SKM-1 treated with dmso at 0.1 percent for 144 hours (cell line): ENCODE results near the gene LGALS3BP.

Experiments
- DNase-seq: peaks from one replicate; lab custom pipeline; 2025; ENCODE audit not compliant: unreplicated experiment; lab: John Stamatoyannopoulos, UW

LGALS3BP gene

DNA sequence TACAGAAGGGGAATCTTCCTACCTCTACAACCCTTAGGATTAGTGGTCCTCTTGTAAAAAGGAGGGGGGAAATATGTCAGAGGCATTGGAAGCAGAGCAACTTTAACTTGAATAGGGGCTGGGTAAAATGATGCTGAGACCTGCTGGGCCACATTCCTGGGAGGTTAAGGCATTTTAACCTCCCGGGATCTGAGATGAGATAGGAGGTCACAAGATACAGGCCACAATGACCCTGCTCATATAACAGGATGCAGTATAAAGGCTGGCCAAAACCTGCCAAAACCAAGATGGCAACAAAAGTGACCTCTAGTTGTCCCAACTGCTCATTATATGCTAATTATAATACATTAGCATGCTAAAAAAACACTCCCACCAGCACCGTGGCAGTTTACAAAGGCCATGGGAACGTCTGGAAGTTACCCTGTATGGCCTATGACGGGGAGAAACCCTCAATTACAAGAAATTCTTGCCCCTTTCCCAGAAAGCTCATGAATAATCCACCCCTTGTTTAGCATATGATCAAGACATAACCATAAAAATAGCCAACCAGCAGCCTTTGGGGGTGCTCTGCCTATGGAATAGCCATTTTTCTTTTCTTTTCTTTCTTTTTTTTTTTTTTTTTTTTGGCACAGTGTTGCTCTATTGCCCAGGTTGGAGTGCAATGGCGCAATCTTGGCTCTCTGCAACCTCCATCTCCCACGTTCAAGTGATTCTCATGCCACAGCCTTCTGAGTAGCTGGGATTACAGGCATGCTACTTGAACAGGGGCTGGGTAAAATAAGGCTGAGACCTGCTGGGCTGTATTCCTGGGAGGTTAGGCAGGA lies 38.0 kb upstream of the LGALS3BP start:
- no peak for DNase-seq

DNA sequence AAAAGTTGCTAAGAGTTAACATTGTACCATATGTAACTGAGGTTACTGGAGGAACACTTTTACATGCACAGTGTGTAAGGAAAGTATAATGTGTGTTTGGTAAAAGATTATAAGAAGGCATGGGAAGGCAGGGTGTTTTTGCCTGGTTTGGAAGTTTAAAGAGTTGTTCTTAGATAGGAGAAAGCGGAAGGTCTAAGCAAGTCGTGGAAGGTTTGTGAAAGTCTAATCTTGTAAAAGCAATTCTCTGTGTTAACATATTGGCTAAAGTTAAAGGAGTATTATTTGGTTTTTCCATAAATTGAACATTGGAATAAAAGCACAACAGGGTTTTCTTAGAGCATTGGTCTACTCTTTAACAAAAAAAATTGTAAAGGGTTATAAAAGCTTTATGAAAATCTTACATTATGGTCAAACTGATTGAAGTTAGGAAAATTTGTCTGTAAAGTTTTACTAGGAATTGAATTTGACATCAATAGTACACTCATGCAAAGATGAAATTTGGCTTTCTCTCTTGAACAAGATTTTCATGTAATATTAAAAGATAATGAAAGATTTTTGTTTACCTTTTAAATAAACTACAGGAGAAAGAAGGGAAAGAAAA lies 34.5 kb upstream of the LGALS3BP start:
- DNase-seq, result no peak

DNA sequence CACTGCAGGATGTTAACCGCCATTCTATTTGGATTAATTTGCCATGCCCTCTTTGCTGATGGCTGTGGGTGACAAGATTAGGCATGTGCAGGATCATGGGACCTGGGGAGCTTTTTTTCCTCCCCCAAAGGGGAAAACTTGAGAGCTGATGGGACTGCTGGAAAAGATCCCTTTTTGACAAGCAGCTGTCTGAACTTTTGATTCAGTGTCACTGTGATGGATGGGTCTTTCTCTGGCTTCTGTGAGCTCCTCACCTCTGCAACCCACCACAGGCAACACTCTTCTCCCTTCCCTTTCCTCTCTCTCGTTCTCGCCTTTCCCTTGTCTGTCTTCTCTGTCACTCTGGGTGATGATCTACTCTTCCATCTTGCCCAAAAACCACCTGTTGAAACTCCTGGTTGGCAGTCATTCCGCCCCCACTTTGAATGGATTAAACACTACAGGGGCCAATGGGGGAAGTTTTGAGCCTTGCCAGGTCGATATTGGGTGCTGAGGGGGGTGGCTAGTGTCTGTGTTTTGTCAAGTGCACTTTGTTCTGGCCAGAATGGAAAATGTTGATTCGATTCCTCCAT lies 32.9 kb upstream of the LGALS3BP start:
- no peak for DNase-seq

DNA sequence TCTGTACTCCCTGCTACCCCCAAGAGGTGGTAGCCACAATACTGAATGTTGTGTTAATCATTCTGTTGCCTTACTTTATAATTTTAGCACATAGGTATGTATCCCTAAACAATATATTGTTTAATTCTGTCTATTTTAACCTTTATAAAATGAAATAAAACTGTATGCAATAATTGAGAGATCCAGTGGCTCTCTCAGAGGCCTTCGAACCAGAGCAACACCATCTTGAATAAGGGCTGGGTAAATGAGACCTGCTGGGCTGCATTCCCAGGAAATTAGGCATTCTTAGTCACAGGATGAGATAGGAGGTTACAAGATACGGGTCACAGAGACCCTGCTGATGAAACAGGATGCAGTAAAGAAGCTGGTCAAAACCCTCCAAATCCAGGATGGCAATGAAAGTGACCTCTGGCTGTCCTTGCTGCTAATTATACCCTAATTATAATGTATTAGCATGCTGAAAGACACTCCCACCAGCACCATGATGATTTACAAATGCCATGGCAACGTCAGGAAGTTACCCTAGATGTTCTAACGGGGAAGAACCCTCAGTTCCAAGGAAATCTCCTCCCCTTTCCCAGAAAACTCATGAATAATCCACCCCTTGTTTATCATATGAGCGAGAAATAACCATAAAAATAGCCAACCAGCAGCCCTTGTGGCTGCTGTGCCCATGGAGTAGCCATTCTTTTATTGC lies 31.9 kb upstream of the LGALS3BP start:
- DNase-seq, result no peak

DNA sequence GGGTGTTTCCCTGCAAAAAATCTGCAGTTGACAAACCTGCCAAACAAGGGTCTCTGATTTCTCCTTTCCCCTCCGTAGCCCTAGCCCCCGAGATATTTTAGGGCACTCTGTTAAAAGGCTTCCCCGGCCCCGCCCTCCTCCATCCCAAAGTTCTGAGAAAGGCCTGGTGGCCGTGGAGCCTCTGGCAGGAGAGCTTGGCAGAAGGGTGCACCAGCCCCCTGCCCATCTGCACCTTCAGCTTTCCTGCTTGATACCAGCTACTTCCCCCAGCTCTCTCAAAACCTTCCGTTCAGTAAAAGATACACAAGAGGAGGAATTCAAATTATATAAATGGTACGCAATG lies 30.6 kb upstream of the LGALS3BP start:
- no peak for DNase-seq

DNA sequence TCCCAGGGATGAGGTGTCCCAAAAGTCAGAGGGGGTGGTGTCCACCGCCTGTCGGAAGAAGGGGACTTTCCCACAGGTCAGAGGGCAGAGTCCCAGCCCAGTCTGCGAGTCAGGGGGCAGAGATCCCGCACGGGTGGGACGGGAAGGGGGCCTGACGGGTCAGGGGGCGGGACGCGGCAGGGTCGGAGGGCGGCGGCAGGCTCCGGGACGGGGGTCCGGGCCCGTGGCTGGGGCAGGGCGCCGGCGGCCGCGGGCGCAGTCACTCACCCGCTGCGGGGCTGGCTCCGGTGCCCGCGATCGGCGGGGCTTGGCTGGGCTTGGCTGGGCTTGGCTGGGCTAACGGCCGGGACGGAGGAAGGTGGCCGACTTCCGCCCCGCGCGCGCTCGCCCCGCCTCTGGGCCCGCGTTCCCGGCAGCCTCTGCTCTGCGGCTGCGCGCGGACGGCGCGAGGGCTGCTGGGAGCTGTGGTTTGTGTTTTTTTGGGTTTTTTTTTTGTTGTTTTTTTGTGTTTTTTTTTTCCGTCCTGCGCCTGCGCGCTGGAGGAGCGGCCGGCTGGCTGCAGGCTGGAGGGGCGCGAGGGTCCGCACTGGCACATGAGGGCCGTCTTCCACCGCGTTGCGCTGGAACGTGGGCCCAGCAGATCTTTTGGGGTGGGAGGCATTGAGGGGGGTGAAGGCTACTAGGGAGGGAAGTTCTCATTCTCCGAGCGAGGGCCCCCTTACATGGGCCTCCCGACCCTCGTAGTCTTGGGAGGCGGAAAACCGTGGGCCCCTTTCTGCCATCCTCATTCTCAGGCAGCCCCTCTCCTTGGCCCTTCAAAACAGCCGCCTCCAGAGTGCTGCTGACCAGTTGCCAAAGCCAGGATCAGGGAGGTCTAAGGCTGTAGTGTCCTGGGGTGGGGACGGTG lies 29.9 kb upstream of the LGALS3BP start, which contains the start of gene CANT1:
TSS of gene CANT1 (minus strand) at position 368 of the 907 bp plus-strand sequence. CDS start 12,142 bp downstream, outside the sequence.
- peak; percentile 75 for DNase-seq

DNA sequence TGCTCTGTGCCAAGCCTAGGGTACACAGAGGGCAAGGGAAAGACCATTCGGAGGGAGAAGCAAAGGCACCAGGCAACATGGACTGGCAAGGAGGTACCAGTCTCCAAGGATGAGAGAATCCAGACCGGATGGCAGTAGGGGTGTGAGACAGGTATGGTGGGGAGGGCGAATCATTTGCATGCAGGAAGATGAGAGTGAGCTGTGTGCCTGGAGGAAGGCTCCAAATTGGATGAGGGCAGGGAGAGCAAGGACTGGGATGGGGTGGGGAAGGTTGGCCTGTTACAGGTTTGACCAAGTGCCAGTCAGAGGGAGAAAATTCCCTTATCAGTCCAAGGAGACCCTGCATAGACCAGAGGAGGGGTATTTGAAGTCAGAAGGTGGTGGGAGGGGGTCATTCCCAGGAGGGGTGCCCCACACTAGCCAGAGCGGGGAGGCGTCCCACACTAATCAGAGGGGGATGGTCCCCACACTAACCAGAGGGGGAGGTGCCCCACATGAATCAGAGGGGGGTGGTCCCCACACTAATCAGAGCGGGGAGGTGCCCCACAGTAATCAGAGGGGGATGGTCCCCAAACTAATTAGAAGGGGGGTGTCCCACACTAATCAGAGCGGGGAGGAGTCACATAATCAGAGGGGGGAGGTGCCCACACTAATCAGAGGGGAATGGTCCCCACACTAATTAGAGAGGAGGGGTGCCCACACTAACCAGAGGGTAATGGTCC lies 29.1 kb upstream of the LGALS3BP start:
- DNase-seq, result no peak

DNA sequence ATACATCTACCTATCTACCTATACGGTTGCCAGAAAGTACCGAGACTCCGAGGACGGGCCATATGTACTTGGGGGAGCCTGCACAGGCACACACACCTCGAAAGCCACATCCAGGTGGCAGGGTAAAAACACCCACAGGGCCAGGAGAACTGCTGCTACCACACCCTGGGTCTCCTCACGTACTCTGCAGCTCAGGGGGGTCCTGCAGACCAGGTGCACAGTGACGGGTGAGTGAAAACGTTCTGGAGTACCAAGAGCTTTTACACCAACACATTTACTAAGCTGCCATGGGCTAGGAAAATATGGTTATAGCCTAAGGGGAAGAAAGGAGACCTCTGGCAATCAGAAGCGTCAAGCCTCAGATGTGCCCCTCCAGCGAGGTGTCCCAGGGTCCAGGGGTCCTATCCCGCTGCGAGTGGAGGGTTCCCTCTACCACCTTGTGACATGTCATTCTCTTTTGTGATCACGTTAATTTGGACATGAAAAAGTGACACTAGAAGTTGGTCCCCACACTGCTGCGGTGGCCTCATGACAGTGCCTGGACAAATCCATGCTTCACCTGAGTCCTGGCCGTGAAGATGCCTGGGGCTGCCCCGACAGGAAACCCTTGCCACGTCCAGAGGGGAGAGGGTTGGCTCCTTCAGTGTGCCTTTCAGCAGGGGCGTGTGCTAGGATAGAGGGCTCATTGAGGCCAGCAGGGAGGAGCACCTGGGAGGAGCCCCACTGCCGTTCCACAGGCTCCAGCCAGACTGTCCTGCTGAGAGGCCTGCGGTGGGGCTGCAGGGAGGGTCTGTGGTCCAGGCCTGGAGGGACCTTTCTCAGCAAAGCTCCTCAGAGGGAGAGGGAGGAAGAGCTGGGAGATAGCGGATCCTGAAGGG lies 28.0 kb upstream of the LGALS3BP start:
- no peak for DNase-seq

DNA sequence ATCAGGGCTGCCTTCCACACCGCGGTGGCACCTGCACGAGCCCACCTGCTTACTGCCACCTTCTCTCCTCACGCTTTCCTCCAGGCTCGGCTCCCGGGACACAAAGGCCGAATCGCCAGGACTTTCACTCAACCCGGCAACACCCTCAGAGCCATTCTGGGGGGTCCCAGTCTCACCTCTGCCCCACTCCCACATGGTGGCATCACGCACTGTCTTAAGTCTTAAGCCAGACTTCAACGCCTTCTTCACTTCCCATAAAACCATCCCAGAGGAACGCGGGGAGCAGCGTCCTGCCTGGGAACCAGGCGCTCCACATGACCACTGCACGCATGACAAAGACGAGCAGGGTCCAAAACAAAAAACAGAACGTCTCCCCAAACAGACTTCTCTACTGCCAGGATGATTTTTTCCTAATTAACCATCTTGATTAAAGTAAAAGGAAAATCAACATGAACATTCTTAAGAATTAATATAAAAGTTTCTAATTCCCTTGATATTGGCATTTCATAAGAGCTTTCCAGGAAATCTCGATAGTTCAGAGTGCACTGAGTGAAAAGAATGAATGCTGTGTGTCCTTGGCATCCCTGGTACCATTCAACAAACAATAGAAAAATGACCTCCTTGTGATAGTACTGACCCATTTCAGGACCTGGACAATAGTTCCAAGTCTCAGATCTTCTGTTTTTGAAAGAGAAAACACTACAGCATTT lies 27.2 kb upstream of the LGALS3BP start:
- DNase-seq, result no peak

DNA sequence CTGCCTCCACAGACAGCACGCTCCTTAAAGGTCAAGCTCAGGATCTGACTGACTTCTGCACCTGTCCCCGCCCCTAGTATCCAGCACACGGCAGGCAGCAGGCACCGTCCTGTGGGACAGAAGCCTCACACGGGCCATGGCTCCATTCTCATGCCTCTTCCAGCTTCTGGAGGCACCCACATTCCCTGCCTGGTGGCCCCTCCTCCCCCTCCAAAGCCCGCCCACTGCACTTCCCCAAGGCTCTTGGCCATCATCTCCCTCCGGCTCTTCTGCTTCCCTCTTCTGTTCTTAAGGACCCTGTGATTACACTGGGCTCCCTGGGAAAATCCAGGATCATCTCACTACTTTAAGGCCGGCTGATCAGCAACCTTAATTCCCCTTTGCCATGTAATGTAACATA lies 26.3 kb upstream of the LGALS3BP start:
- DNase-seq, result no peak

DNA sequence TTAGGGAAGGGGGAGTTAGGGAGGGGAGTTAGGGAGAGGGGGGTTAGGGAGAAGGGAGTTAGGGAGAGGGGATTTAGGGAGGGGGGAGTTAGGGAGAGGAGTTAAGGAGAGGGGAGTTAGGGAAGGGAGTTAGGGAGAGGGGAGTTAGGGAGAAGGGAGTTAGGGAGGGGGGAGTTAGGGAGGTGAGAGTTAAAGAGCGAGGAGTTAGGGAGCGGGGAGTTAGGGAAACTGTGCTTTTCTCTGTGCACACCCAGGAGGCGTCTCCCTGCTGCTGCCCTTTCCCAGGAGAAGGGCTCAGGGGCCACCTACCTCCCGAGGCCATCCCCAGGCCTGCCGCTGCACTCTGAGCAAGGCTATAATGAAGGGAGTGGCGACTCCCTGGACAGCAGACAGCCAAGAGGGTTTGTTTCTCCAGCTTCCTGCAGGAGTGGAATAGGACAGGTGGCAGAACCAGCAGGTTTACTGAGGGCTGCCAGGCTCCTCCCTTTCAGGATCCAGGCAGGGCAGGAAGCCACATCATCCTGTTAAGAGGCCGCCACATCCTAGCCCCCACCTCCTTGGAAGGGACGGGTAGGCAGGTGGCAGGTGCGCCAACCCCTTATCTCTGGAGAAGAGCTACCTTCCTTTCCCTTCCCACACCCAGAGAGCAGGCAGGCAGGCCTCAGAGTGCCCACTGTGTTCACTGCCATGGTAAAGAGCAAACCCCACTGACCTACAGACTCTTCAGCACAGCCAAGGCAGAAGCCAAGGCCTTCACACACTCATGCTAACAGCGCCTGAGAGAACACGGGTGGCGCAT lies 25.5 kb upstream of the LGALS3BP start:
- no peak for DNase-seq

DNA sequence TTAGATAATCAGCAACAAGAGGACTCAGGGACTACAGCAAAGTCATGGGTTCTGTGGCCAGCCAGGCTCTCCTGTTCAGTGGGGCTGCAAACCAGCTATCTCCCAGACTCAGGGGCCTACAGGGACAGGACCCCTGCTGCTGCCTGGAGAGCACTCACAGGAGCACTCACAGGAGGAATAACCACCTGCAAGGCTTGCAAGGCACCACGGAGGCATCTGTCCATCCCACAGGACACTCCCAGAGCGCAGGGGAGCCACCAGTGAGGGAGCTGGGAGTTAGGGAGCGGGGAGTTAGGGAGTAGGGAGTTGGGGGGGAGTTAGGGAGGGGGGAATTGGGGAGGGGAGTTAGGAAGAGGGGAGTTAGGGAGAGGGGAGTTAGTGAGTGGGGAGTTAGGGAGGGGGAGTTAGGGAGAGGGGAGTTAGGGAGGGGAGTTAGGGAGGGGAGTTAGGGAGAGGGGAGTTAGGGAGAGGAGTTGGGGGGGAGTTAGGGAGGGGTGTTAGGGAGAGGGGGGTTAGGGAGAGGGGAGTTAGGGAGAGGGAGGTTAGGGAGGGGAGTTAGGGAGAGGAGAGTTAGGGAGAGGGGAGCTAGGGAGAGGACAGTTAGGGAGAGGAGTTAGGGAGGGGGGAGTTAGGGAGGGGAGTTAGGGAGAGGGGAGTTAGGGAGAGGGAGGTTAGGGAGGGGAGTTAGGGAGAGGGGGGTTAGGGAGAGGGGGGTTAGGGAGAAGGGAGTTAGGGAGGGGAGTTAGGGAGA lies 24.1 kb upstream of the LGALS3BP start:
- no peak for DNase-seq

DNA sequence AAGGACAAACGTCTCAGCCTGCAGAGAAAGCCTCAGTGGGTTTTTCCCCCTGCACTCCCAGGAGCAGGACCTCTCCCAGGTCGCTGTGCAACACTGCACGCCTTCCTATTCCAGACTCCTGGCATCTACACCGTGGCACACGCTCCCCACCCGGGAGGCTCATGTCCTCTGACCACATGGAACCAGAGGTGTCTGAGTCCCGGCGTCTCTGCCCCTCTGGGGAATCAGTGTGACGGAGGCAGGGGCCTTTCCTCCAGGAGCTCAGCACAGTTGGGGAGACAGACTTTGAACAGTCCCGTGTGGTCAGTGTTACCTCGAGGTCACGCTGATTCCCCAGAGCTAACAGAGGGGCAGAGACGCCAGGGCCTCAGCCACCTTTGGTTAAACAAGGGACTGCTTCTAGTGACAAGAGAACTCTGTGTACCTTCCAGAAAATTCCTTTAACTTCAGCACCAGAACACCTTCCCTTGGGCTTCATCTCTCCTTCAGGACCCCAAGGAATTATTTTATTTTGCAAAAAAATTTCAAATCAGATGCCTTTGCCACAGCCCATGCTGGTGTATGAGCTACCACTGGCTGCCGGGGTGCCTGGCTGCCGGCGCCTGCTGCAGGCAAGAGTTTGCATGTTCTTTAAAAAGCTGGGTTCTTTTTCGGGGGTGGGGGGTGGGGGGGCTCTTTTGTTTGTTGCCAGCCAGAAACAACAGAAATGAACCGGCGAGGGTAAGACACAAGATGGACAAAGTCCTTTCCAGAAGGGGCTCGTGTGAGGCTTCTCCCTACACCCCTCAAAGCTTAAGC lies 23.3 kb upstream of the LGALS3BP start:
- DNase-seq, result no peak

DNA sequence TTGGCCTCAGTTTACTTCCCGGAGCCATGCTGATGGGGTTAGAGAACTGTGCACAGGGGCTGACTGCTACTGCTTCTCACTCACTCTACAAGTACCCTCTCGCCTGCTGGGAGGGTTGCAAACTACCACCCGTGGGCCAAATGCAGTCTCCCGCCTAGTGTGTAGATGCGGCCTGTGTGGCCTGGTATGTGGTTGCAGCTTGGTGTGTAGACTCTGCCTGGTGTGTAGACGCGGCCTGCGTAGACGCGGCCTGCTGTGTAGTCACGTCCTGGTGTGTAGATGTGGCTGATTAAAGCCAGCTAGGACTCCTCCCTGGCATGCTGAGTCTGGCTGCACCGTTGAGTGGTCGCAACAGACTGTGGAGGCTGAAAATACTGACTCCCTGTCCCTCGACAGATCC lies 22.6 kb upstream of the LGALS3BP start:
- DNase-seq, result no peak

DNA sequence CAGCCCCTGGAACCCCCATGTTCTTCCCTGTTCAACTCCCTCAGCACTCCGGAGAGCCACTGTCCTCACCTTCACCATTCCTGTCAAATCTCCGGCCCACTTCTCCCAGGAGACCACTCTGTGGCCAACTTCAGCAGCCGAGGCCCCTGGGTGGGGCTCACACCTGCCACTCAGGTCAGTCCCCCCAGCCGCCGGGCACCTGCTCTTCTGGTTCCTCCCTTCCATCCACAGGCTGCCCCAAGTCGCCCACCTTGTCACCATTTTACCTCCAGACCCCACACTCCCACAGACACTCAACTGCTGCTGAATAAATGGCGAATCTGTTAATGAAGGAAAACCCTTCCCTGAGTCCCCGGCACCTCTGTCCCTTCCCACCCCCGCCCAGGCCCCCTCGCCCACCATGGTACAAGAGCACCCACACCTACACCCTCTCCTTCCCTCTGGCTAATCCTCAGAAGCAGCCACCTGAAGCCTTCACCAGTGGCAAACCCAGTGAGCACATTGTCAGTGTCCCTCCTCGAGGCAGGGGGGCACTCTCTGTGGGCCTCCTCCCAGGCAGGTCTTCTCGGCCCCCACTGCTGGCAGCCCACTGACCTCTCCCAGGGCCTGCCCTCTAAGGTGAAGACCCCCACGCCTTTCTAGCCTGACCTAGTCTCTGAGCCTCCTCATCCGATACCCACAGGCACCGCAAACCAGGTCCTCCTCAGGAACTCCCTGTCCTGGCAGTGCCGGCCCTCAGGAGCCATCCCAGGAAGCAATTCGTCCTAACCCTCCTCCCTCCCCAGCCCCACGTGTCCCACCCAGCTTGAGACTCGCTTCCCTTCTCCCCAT lies 21.7 kb upstream of the LGALS3BP start:
- DNase-seq, result no peak
